NCI-H2171 treated with DMSO at 0.1 percent for 48 hours (cell line): ENCODE measurements around the gene ZNF850.
"Not testable (repeated sequence)": the region's sequence is repeated elsewhere in the genome, so short reads cannot be mapped to it uniquely, and the experiment has no call there.

Experiments
- DNase-seq: peaks from one replicate; lab custom pipeline; 2025; lab: John Stamatoyannopoulos, UW

Gene ZNF850

GRCh38 chr19:36772311-36773222 lies at the start of gene ZNF850:
Gene ZNF850, minus strand, starts transcription at chr19:36772807. Its CDS starts 10,201 bp downstream, at chr19:36762606.
- DNase-seq, result peak; percentile 91

- no peak for DNase-seq
Observed at GRCh38 chr19:36821758-36822157, 49.2 kb upstream of the ZNF850 start.

GRCh38 chr19:36819130-36819630 lies 46.6 kb upstream of the ZNF850 start:
- DNase-seq, result no peak

GRCh38 chr19:36807029-36807428 lies 34.4 kb upstream of the ZNF850 start:
- DNase-seq, result no peak

- DNase-seq, result no peak
Observed at GRCh38 chr19:36805364-36805763, 32.8 kb upstream of the ZNF850 start.

GRCh38 chr19:36797786-36798108 lies 25.1 kb upstream of the ZNF850 start:
- DNase-seq, result no peak

GRCh38 chr19:36796714-36796992 lies 24.0 kb upstream of the ZNF850 start:
- no peak for DNase-seq

GRCh38 chr19:36791420-36792141 lies 19.0 kb upstream of the ZNF850 start:
- not testable (repeated sequence) for DNase-seq

GRCh38 chr19:36775768-36776167 lies 3.2 kb upstream of the ZNF850 start:
- DNase-seq, result no peak

- no peak for DNase-seq
Observed at GRCh38 chr19:36773223-36773579, 594 bp upstream of the ZNF850 start.

GRCh38 chr19:36771261-36772231 lies 1.1 kb downstream of the ZNF850 start:
- DNase-seq, result no peak

- DNase-seq, result no peak
Observed at GRCh38 chr19:36750066-36750691, 22.4 kb downstream of the ZNF850 start.

GRCh38 chr19:36749613-36750012 lies 23.0 kb downstream of the ZNF850 start:
- not testable (repeated sequence) for DNase-seq

GRCh38 chr19:36748431-36749275 lies 24.0 kb downstream of the ZNF850 start:
- no peak for DNase-seq

GRCh38 chr19:36747750-36748149 lies 24.9 kb downstream of the ZNF850 start:
- DNase-seq, result no peak

- no peak for DNase-seq
Observed at GRCh38 chr19:36745870-36746269, 26.7 kb downstream of the ZNF850 start.

- DNase-seq, result not testable (repeated sequence)
Observed at GRCh38 chr19:36736166-36736565, 36.4 kb downstream of the ZNF850 start.

- no peak for DNase-seq
Observed at GRCh38 chr19:36719687-36720556, 52.7 kb downstream of the ZNF850 start.

- no peak for DNase-seq
Observed at GRCh38 chr19:36709423-36709822, 63.2 kb downstream of the ZNF850 start.

- no peak for DNase-seq
Observed at GRCh38 chr19:36707134-36707533, 65.5 kb downstream of the ZNF850 start.
